Effector memory CD8-positive, alpha-beta T cell (primary cell): ENCODE data around the gene MTA3.
A peak's percentile ranks its signal among the peaks of the same experiment; 100 is the strongest.

Source experiments
- ATAC-seq: fragments of 150-1000 bp; cut with Tn5 transposase; replicated peaks from 2 replicates; pipeline ENCODE4 v1.10.0; 2021; ENCODE audit warnings: mild to moderate bottlenecking, moderate library complexity
- DNase-seq, 3 experiments: peaks; one replicate each; pipeline ENCODE4 v3.0.0; 2021
- H3K27ac Mint-ChIP-seq, 2 donors: one replicate each; pipeline ENCODE4 v1.8.0; 2022; ENCODE audit warnings: mild to moderate bottlenecking in 2 of 2, mixed read lengths in 2 of 2, moderate library complexity in 2 of 2
- H3K27me3 Mint-ChIP-seq, 2 donors: one replicate each; pipeline ENCODE4 v1.8.0; 2022; ENCODE audit warnings: mixed read lengths in 2 of 2
- H3K36me3 Mint-ChIP-seq: one replicate; pipeline ENCODE4 v1.8.0; 2022; ENCODE audit warnings: mild to moderate bottlenecking, moderate library complexity, mixed read lengths; ENCODE audit not compliant: insufficient read depth
- H3K4me1 Mint-ChIP-seq, 2 donors: one replicate each; pipeline ENCODE4 v1.8.0; 2022; ENCODE audit warnings: low read depth in 2 of 2, mixed read lengths in 2 of 2
- H3K4me3 Mint-ChIP-seq, 2 donors: one replicate each; pipeline ENCODE4 v1.8.0; 2022; ENCODE audit warnings: mild to moderate bottlenecking in 2 of 2, mixed read lengths in 2 of 2, moderate library complexity in 2 of 2
- H3K9me3 Mint-ChIP-seq, 2 donors: one replicate each; pipeline ENCODE4 v1.8.0; 2022; ENCODE audit warnings: mixed read lengths in 2 of 2

MTA3 gene

GRCh38 chr2:42762823-42763804 lies 194.7 kb downstream of the MTA3 start:
- H3K27ac Mint-ChIP-seq, result no peak overlapping the region
- peaks cover 0 to 2% of the 10 kb centered on the region in 2 donors for H3K4me1 Mint-ChIP-seq
- no peaks in the 10 kb centered on the region for H3K9me3 Mint-ChIP-seq
- DNase-seq (no peak), ATAC-seq (no peak)
- peaks cover 8% of the 10 kb centered on the region for H3K36me3 Mint-ChIP-seq
- no peak overlapping the region for H3K4me3 Mint-ChIP-seq
- no peaks in the 10 kb centered on the region for H3K27me3 Mint-ChIP-seq

- Mint-ChIP-seq H3K27ac (no peak within 1 kb of the TSS), H3K27me3 (no peaks in the 10 kb centered on the region), H3K4me3 (no peak within 1 kb of the TSS), H3K9me3 (no peaks in the 10 kb centered on the region), H3K4me1 (peaks cover 0 to 2% of the 10 kb centered on the region in 2 donors), H3K36me3 (peaks cover 8% of the 10 kb centered on the region)
- DNase-seq (no peak), ATAC-seq (no peak)
Observed at GRCh38 chr2:42764096-42764495, 195.7 kb downstream of the MTA3 start, which contains the start of gene OXER1. Gene OXER1, minus strand, starts transcription at chr2:42764135. Its CDS starts 73 bp downstream, at chr2:42764062.

- H3K4me3 Mint-ChIP-seq, result no peak overlapping the region
- H3K27me3 Mint-ChIP-seq, result no peaks in the 10 kb centered on the region
- H3K36me3 Mint-ChIP-seq, result peaks cover 4% of the 10 kb centered on the region
- DNase-seq (no peak), ATAC-seq (no peak)
- no peak overlapping the region for H3K27ac Mint-ChIP-seq
- no peaks in the 10 kb centered on the region for H3K9me3 Mint-ChIP-seq
- peaks cover 0 to 2% of the 10 kb centered on the region in 2 donors for H3K4me1 Mint-ChIP-seq
Observed at GRCh38 chr2:42764901-42765300, 196.5 kb downstream of the MTA3 start.

GRCh38 chr2:42765686-42766085 lies 197.3 kb downstream of the MTA3 start:
- ATAC-seq (no peak), DNase-seq (no peak)
- Mint-ChIP-seq H3K27ac (peak overlapping the region; percentile 73), H3K9me3 (no peaks in the 10 kb centered on the region), H3K27me3 (no peaks in the 10 kb centered on the region), H3K4me3 (no peak overlapping the region), H3K4me1 (peaks cover 0 to 2% of the 10 kb centered on the region in 2 donors), H3K36me3 (peaks cover 3% of the 10 kb centered on the region)

GRCh38 chr2:42767080-42767898 lies 198.9 kb downstream of the MTA3 start:
- ATAC-seq, result no peak
- H3K27me3 Mint-ChIP-seq, result no peaks in the 10 kb centered on the region

GRCh38 chr2:42767899-42768705 lies 199.7 kb downstream of the MTA3 start:
- Mint-ChIP-seq H3K4me1 (peaks cover 0 to 2% of the 10 kb centered on the region in 2 donors), H3K4me3 (no peak overlapping the region), H3K9me3 (no peaks in the 10 kb centered on the region), H3K27ac (no peak overlapping the region), H3K27me3 (no peaks in the 10 kb centered on the region), H3K36me3 (no peaks in the 10 kb centered on the region)
- ATAC-seq (no peak), DNase-seq (no peak)

More at GRCh38 chr2:42767080-42767898, 198.9 kb downstream of the MTA3 start:
- no peak for DNase-seq
- Mint-ChIP-seq H3K36me3 (no peaks in the 10 kb centered on the region), H3K9me3 (no peaks in the 10 kb centered on the region), H3K27ac (peak overlapping the region in 1 of 2 donors; percentile 10), H3K4me1 (peaks cover 0 to 2% of the 10 kb centered on the region in 2 donors), H3K4me3 (no peak overlapping the region)

GRCh38 chr2:42768706-42769256 lies 200.3 kb downstream of the MTA3 start:
- no peak for ATAC-seq
- Mint-ChIP-seq H3K27ac (no peak overlapping the region), H3K4me1 (no peaks in the 10 kb centered on the region)

GRCh38 chr2:42769583-42770287 lies 201.3 kb downstream of the MTA3 start:
- H3K4me3 Mint-ChIP-seq, result no peak overlapping the region
- H3K27me3 Mint-ChIP-seq, result no peaks in the 10 kb centered on the region
- no peaks in the 10 kb centered on the region for H3K9me3 Mint-ChIP-seq
- H3K4me1 Mint-ChIP-seq, result no peaks in the 10 kb centered on the region
- ATAC-seq (no peak), DNase-seq (no peak)
- no peak overlapping the region for H3K27ac Mint-ChIP-seq
- no peaks in the 10 kb centered on the region for H3K36me3 Mint-ChIP-seq

More at GRCh38 chr2:42768706-42769256, 200.3 kb downstream of the MTA3 start:
- DNase-seq, result no peak
- Mint-ChIP-seq H3K4me3 (no peak overlapping the region), H3K9me3 (no peaks in the 10 kb centered on the region), H3K36me3 (no peaks in the 10 kb centered on the region), H3K27me3 (no peaks in the 10 kb centered on the region)

- H3K9me3 Mint-ChIP-seq, result no peaks in the 10 kb centered on the region
- no peaks in the 10 kb centered on the region for H3K36me3 Mint-ChIP-seq
- no peak for DNase-seq
- no peaks in the 10 kb centered on the region for H3K27me3 Mint-ChIP-seq
- H3K4me1 Mint-ChIP-seq, result peaks cover 0 to 6% of the 10 kb centered on the region in 2 donors
- H3K4me3 Mint-ChIP-seq, result no peak overlapping the region
- ATAC-seq, result no peak
- H3K27ac Mint-ChIP-seq, result no peak overlapping the region
Observed at GRCh38 chr2:42770288-42771131, 202.1 kb downstream of the MTA3 start.

- Mint-ChIP-seq H3K4me1 (peaks cover 0 to 10% of the 10 kb centered on the region in 2 donors), H3K36me3 (no peaks in the 10 kb centered on the region), H3K27ac (no peak overlapping the region), H3K27me3 (no peaks in the 10 kb centered on the region), H3K4me3 (no peak overlapping the region), H3K9me3 (no peaks in the 10 kb centered on the region)
- DNase-seq, result no peak
- ATAC-seq, result no peak
Observed at GRCh38 chr2:42771546-42772153, 203.2 kb downstream of the MTA3 start.

- no peaks in the 10 kb centered on the region for H3K27me3 Mint-ChIP-seq
- DNase-seq (no peak), ATAC-seq (no peak)
- H3K27ac Mint-ChIP-seq, result peak overlapping the region in 1 of 2 donors; percentile 39
- H3K9me3 Mint-ChIP-seq, result no peaks in the 10 kb centered on the region
- H3K4me3 Mint-ChIP-seq, result no peak overlapping the region
- H3K4me1 Mint-ChIP-seq, result peaks cover 0 to 10% of the 10 kb centered on the region in 2 donors
- H3K36me3 Mint-ChIP-seq, result no peaks in the 10 kb centered on the region
Observed at GRCh38 chr2:42775186-42775585, 206.8 kb downstream of the MTA3 start.
